CD14-positive monocyte (primary cell): ENCODE results near the gene SAMD14. TPM values are rescaled to one million over a fixed set of nuclear protein-coding genes. Genes with fewer than 3 reads are reported as not detected.
A peak's percentile ranks its signal among the peaks of the same experiment; 100 is the strongest.

ENCODE experiments used
- DNase-seq, 3 donors: peaks; one replicate each; pipeline ENCODE4 v3.0.0-alpha.2; 2011 to 2022
- H2AFZ ChIP-seq: 2 replicates; pipeline ENCODE4 v1.6.0; 2012; ENCODE audit warnings: mild to moderate bottlenecking, low read depth, low read length, inconsistent platforms; ENCODE audit not compliant: insufficient read depth, poor library complexity, severe bottlenecking
- H3K27ac ChIP-seq, 2 donors: 1 replicate in 1 of 2; 2 replicates in 1 of 2; pipeline ENCODE4 v1.5.1; 2012 to 2013; ENCODE audit warnings: low read length in 2 of 2, control low read depth in 1 of 2, inconsistent platforms in 1 of 2, low read depth in 1 of 2, mild to moderate bottlenecking in 1 of 2
- H3K27me3 ChIP-seq, 2 donors: one replicate each; pipeline versions ENCODE4 v1.6.0 to v1.6.1; 2011 to 2013; ENCODE audit warnings: low read length in 2 of 2; ENCODE audit not compliant: control insufficient read depth in 2 of 2, insufficient read depth in 2 of 2
- H3K36me3 ChIP-seq, 2 donors: replicated peaks in 1 of 2; 1 replicate in 1 of 2; 2 replicates in 1 of 2; pipeline versions ENCODE4 v1.5.1 to v1.6.1; 2012 to 2013; ENCODE audit warnings: low read length in 2 of 2, control low read depth in 1 of 2, inconsistent platforms in 1 of 2, mild to moderate bottlenecking in 1 of 2; ENCODE audit not compliant: insufficient read depth in 2 of 2, control insufficient read depth in 1 of 2
- H3K4me1 ChIP-seq, 2 donors: 1 replicate in 1 of 2; 2 replicates in 1 of 2; pipeline versions ENCODE4 v1.5.1 to v1.6.1; 2012 to 2013; ENCODE audit warnings: low read length in 2 of 2, control low read depth in 1 of 2, inconsistent platforms in 1 of 2, mild to moderate bottlenecking in 1 of 2, moderate library complexity in 1 of 2; ENCODE audit not compliant: insufficient read depth in 2 of 2, control insufficient read depth in 1 of 2
- H3K4me2 ChIP-seq: replicated peaks from 2 replicates; pipeline ENCODE3; 2012; ENCODE audit warnings: low read length, moderate library complexity, mild to moderate bottlenecking; ENCODE audit not compliant: poor library complexity, severe bottlenecking; ENCODE audit errors: extremely low read depth
- H3K4me3 ChIP-seq, 3 experiments: fragments of 200-600 bp in 1 of 3; sonication (generic) in 1 of 3; replicated peaks in 1 of 3; 1 replicate in 2 of 3; 2 replicates in 1 of 3; pipeline ENCODE4 v1.5.1; 2011 to 2013; ENCODE audit warnings: low read length in 3 of 3, mild to moderate bottlenecking in 3 of 3, control low read depth in 2 of 3, low read depth in 2 of 3, inconsistent platforms in 1 of 3, moderate library complexity in 1 of 3
- H3K79me2 ChIP-seq: 2 replicates; pipeline ENCODE4 v1.6.0; 2012; ENCODE audit warnings: mild to moderate bottlenecking, control low read depth, inconsistent platforms, low read length, moderate library complexity; ENCODE audit not compliant: insufficient read depth
- H3K9ac ChIP-seq: 2 replicates; pipeline ENCODE4 v1.6.0; 2017; ENCODE audit warnings: low read length, mild to moderate bottlenecking; ENCODE audit not compliant: insufficient read depth, poor library complexity, severe bottlenecking
- H3K9me3 ChIP-seq, 2 donors: replicated peaks in 1 of 2; 1 replicate in 1 of 2; 2 replicates in 1 of 2; pipeline versions ENCODE4 v1.5.1 to v1.6.1; 2012 to 2013; ENCODE audit warnings: low read length in 2 of 2, control low read depth in 1 of 2; ENCODE audit not compliant: control insufficient read depth in 1 of 2, insufficient read depth in 1 of 2
- H4K20me1 ChIP-seq: 2 replicates; pipeline ENCODE4 v1.6.0; 2012; ENCODE audit warnings: mild to moderate bottlenecking, low read length, control low read depth, moderate library complexity; ENCODE audit not compliant: insufficient read depth
- H3K27ac Mint-ChIP-seq, 7 donors: one replicate each; pipeline ENCODE4 v1.8.0; 2020; ENCODE audit warnings: mild to moderate bottlenecking in 7 of 7, mixed read lengths in 7 of 7, moderate library complexity in 6 of 7, inconsistent platforms in 2 of 7
- H3K27me3 Mint-ChIP-seq, 3 donors: one replicate each; pipeline ENCODE4 v1.8.0; 2021 to 2022; ENCODE audit warnings: low read depth in 3 of 3, mild to moderate bottlenecking in 3 of 3, mixed read lengths in 3 of 3, moderate library complexity in 3 of 3, inconsistent platforms in 1 of 3
- H3K36me3 Mint-ChIP-seq, 2 donors: one replicate each; pipeline ENCODE4 v1.8.0; 2020; ENCODE audit warnings: mixed read lengths in 2 of 2, inconsistent platforms in 1 of 2, mild to moderate bottlenecking in 1 of 2
- H3K4me1 Mint-ChIP-seq: one replicate; pipeline ENCODE4 v1.8.0; 2020; ENCODE audit warnings: mild to moderate bottlenecking, mixed read lengths
- H3K4me3 Mint-ChIP-seq, 2 donors: one replicate each; pipeline ENCODE4 v1.8.0; 2020; ENCODE audit warnings: mild to moderate bottlenecking in 2 of 2, mixed read lengths in 2 of 2, moderate library complexity in 1 of 2
- H3K9me3 Mint-ChIP-seq, 7 donors: one replicate each; pipeline ENCODE4 v1.8.0; 2020 to 2022; ENCODE audit warnings: mixed read lengths in 7 of 7, mild to moderate bottlenecking in 6 of 7, moderate library complexity in 6 of 7, inconsistent platforms in 2 of 7
- WGBS: methylation state at CpG from one replicate; pipeline ENCODE4 v1.1.5; 2013; ENCODE audit warnings: missing lambda C conversion rate; ENCODE audit not compliant: insufficient coverage; 5-methylcytosine and 5-hydroxymethylcytosine counted together
- intact Hi-C, 2 donors: fragments of 100-400 bp; cut with micrococcal nuclease; formaldehyde crosslinking; loops; one replicate each; pipeline versions ENCODE4 v1.15.0 to v1.15.1; 2023
- polyA plus RNA-seq, 3 donors: library from polyadenylated mRNA; depleted of rRNA in 1 of 3; unstranded in 2 of 3; stranded (reverse) in 1 of 3; fragments of 300-500 nt in 2 of 3; fragments of >200 nt in 1 of 3; fragmentation: Illumina TruSeq in 2 of 3; gene quantifications; 1 replicate in 2 of 3; 2 replicates in 1 of 3; pipeline ENCODE4 v1.2.3, GENCODE V29; 2012 to 2021
- TF ChIP-seq, protein P1 (sequence below): fragments of 200-600 bp; IDR thresholded peaks from one replicate; pipeline ENCODE4 v1.8.0; 2022; ENCODE audit warnings: antibody characterized with exemption, mild to moderate bottlenecking

SAMD14 gene
- polyA plus RNA-seq, 3 donors = 0.09 TPM; not detected in 2

DNA sequence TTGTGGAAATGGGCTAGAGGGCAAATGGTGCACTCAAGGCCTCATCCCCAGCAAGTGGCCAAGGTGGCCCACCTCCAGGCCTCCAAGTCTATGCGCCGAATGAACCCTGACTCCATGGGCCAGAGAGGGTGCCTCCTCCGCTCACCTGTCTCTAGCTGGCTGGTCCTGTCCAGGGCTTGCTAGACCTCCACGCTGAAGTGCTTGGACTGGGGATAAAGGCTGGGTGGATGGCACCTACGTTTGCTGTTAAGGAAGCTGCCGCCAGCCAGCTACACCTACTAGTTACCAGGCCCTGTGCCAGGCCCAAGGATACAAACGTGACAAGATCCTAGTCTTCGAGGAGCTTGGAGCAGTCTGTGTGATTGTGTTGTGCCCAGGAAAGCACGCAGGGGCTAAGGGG, 35.1 kb upstream of the SAMD14 start:
- TF ChIP-seq, protein P1, sequence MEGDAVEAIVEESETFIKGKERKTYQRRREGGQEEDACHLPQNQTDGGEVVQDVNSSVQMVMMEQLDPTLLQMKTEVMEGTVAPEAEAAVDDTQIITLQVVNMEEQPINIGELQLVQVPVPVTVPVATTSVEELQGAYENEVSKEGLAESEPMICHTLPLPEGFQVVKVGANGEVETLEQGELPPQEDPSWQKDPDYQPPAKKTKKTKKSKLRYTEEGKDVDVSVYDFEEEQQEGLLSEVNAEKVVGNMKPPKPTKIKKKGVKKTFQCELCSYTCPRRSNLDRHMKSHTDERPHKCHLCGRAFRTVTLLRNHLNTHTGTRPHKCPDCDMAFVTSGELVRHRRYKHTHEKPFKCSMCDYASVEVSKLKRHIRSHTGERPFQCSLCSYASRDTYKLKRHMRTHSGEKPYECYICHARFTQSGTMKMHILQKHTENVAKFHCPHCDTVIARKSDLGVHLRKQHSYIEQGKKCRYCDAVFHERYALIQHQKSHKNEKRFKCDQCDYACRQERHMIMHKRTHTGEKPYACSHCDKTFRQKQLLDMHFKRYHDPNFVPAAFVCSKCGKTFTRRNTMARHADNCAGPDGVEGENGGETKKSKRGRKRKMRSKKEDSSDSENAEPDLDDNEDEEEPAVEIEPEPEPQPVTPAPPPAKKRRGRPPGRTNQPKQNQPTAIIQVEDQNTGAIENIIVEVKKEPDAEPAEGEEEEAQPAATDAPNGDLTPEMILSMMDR = no peak
- Histone ChIP-seq H3K36me3 (no peaks in the 10 kb centered on the region), H3K79me2 (no peaks in the 10 kb centered on the region), H4K20me1 (peaks cover 4% of the 10 kb centered on the region), H3K4me1 (peaks cover 20 to 28% of the 10 kb centered on the region in 2 donors), H3K4me2 (no peak overlapping the region), H2AFZ (no peak overlapping the region), H3K9ac (no peak overlapping the region), H3K4me3 (no peak overlapping the region), H3K27ac (no peak overlapping the region), H3K27me3 (peaks cover 4 to 12% of the 10 kb centered on the region in 2 donors), H3K9me3 (no peaks in the 10 kb centered on the region)
- H3K4me1 Mint-ChIP-seq = peaks cover 35% of the 10 kb centered on the region
- no peaks in the 10 kb centered on the region for H3K36me3 Mint-ChIP-seq
- intact Hi-C loops = no loop called here
- WGBS = 100% methylated on average over 4 of the region's 9 CpGs
- peaks cover 0 to 4% (median 0%) of the 10 kb centered on the region in 7 donors for H3K9me3 Mint-ChIP-seq
- peak overlapping the region in 1 of 7 donors; percentile 26 for H3K27ac Mint-ChIP-seq
- H3K4me3 Mint-ChIP-seq = no peak overlapping the region
- no peak for DNase-seq
- H3K27me3 Mint-ChIP-seq = peaks cover 11 to 37% (median 17%) of the 10 kb centered on the region in 3 donors

GRCh38 chr17:50164697-50164988, 34.7 kb upstream of the SAMD14 start:
- Mint-ChIP-seq H3K9me3 (peaks cover 0 to 4% (median 0%) of the 10 kb centered on the region in 7 donors), H3K4me1 (peaks cover 35% of the 10 kb centered on the region), H3K27ac (no peak overlapping the region), H3K36me3 (no peaks in the 10 kb centered on the region), H3K27me3 (peaks cover 11 to 37% (median 17%) of the 10 kb centered on the region in 3 donors), H3K4me3 (no peak overlapping the region)
- Histone ChIP-seq H3K79me2 (no peaks in the 10 kb centered on the region), H3K4me2 (no peak overlapping the region), H3K4me1 (peaks cover 20 to 28% of the 10 kb centered on the region in 2 donors), H3K27ac (no peak overlapping the region), H3K36me3 (no peaks in the 10 kb centered on the region), H3K9ac (no peak overlapping the region), H3K4me3 (no peak overlapping the region), H2AFZ (no peak overlapping the region), H3K27me3 (peaks cover 4 to 12% of the 10 kb centered on the region in 2 donors), H4K20me1 (peaks cover 4% of the 10 kb centered on the region), H3K9me3 (no peaks in the 10 kb centered on the region)
- intact Hi-C loops = loop anchor here in 1 of 2 donors (5.0 kb wide), 1 partner anchor 33 kb away; no protein-coding TSS in a partner anchor
- DNase-seq = no peak
- WGBS = 100% methylated on average over 1 of the region's 2 CpGs
- TF ChIP-seq, protein P1 = no peak
